Activated T-cell treated with anti-CD3 and anti-CD28 coated beads, Interleukin-2, amount 50 U/mL, for 24 hours (primary cell): ENCODE measurements around the gene NIPA2.

Experiments used
- DNase-seq: peaks from one replicate; pipeline ENCODE4 v3.0.0-alpha.2; 2020
- H3K27ac Mint-ChIP-seq: 2 replicates; pipeline ENCODE4 v1.8.0; 2020; ENCODE audit warnings: mild to moderate bottlenecking, mixed read lengths
- H3K27me3 Mint-ChIP-seq: 2 replicates; pipeline ENCODE4 v1.8.0; 2020; ENCODE audit warnings: mixed read lengths
- H3K36me3 Mint-ChIP-seq: 2 replicates; pipeline ENCODE4 v1.8.0; 2020; ENCODE audit warnings: low read depth, mixed read lengths
- H3K4me1 Mint-ChIP-seq: 2 replicates; pipeline ENCODE4 v1.8.0; 2020; ENCODE audit warnings: low read depth, mixed read lengths
- H3K4me3 Mint-ChIP-seq: 2 replicates; pipeline ENCODE4 v1.8.0; 2020; ENCODE audit warnings: mild to moderate bottlenecking, moderate library complexity, mixed read lengths
- H3K9me3 Mint-ChIP-seq: 2 replicates; pipeline ENCODE4 v1.8.0; 2020; ENCODE audit warnings: mixed read lengths

NIPA2 gene

DNA sequence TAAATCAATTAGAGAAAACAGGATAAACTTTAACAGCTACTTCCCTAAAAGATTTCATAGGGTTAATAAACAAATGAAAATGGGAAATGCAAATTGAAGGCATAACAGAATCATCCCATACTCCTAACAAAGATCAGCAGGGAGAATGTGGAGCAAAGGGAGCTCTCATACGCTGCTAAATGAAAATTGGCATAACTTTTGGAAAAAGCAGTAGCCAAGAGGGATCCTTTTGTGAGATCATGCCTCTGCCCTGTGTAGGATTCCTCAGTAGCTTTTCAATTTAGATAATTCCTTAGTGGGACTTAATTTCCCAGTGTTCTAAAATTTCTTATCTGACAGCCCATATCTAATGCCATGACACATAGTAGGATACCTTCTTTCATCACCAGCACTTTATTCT, 18.2 kb downstream of the NIPA2 start:
- DNase-seq: no peak
- Mint-ChIP-seq H3K36me3 (peaks cover 90% of the 10 kb centered on the region), H3K4me3 (no peak overlapping the region)

DNA sequence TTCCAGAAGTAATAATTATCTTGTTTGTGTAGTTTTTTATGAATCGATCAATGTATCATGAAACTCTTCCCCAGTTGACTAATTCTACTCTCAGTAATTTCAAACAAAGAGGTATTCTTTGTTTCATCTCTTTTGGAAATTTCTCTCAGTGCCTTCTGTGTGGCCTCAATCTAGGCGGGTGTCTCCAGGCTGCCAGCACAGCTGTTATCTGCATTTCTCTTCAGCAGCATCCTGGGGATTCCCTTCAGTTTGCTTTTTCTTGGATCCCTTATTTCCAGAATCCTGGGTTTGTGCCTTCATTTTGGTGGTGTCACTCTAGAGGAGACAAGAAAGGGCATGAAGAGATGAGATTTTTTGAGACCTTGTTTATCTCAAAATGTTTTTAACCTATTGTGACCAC, 22.7 kb downstream of the NIPA2 start:
- H3K9me3 Mint-ChIP-seq: no peaks in the 10 kb centered on the region
- DNase-seq: no peak
- no peak overlapping the region for H3K4me3 Mint-ChIP-seq
- H3K36me3 Mint-ChIP-seq: peaks cover 91% of the 10 kb centered on the region
- H3K4me1 Mint-ChIP-seq: peaks cover 7% of the 10 kb centered on the region
- no peaks in the 10 kb centered on the region for H3K27me3 Mint-ChIP-seq
- H3K27ac Mint-ChIP-seq: peak overlapping the region; percentile 15

More for the DNA sequence above, 18.2 kb downstream of the NIPA2 start:
- H3K27me3 Mint-ChIP-seq: no peaks in the 10 kb centered on the region
- no peaks in the 10 kb centered on the region for H3K9me3 Mint-ChIP-seq
- H3K27ac Mint-ChIP-seq: peak overlapping the region; percentile 71
- H3K4me1 Mint-ChIP-seq: peaks cover 3% of the 10 kb centered on the region

DNA sequence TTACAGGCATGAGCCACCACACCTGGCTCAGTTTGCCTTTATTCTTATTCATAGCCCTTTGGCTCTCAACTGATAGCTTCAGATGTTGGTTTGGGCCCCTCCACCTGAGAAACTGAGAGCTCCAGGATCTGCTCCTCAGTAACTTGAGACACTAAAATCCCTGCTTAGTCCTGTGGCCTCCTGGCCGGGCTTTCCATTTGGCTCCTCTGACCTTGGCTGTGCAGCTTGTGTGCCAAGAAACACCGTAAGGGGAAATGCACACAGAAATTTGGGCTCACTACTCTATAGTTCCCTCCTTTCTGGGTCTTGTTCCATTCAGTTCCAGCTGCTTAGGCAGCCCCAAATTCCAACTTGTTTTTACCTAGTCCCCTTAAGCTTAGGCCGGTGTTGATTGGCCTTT, 24.9 kb downstream of the NIPA2 start:
- no peak for DNase-seq
- H3K36me3 Mint-ChIP-seq: peaks cover 91% of the 10 kb centered on the region
- no peak overlapping the region for H3K4me3 Mint-ChIP-seq
- no peaks in the 10 kb centered on the region for H3K27me3 Mint-ChIP-seq
- H3K9me3 Mint-ChIP-seq: no peaks in the 10 kb centered on the region
- H3K27ac Mint-ChIP-seq: peak overlapping the region; percentile 63
- H3K4me1 Mint-ChIP-seq: peaks cover 7% of the 10 kb centered on the region

DNA sequence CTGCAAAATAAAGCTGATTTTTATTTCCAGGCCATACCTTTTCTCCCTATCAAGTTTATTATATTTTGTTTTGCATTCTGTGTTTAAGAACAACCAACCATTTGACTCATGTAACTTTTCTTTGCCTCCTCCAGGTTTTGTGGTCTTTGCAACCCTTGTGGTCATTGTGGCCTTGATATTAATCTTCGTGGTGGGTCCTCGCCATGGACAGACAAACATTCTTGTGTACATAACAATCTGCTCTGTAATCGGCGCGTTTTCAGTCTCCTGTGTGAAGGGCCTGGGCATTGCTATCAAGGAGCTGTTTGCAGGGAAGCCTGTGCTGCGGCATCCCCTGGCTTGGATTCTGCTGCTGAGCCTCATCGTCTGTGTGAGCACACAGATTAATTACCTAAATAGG, 27.6 kb downstream of the NIPA2 start:
- peaks cover 5% of the 10 kb centered on the region for H3K4me1 Mint-ChIP-seq
- H3K36me3 Mint-ChIP-seq: peaks cover 95% of the 10 kb centered on the region
- peak overlapping the region; percentile 39 for H3K27ac Mint-ChIP-seq
- H3K4me3 Mint-ChIP-seq: no peak overlapping the region
- no peaks in the 10 kb centered on the region for H3K27me3 Mint-ChIP-seq
- H3K9me3 Mint-ChIP-seq: no peaks in the 10 kb centered on the region
- DNase-seq: no peak

DNA sequence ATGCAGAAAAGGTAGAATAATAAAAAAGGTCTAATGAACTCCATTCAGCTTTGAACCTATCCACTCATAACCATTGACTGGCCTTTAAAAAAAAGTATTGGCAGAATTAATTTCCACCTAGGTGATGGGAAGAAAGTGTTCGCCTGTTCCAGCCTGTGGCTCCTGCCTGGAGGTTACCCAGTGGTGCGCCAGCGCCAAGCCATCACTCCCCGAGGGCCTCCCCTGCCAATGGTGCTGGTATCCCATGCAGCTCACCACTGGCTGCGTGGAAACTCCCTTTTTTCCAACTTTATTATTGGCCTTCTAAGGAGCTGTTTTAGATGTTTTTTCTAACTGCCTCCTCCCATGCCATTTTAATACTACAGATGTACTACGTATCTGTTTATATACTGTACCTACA, 29.4 kb downstream of the NIPA2 start:
- H3K4me3 Mint-ChIP-seq: no peak overlapping the region
- H3K9me3 Mint-ChIP-seq: no peaks in the 10 kb centered on the region
- no peaks in the 10 kb centered on the region for H3K4me1 Mint-ChIP-seq
- no peaks in the 10 kb centered on the region for H3K27me3 Mint-ChIP-seq
- H3K27ac Mint-ChIP-seq: no peak overlapping the region
- peaks cover 91% of the 10 kb centered on the region for H3K36me3 Mint-ChIP-seq
- no peak for DNase-seq

DNA sequence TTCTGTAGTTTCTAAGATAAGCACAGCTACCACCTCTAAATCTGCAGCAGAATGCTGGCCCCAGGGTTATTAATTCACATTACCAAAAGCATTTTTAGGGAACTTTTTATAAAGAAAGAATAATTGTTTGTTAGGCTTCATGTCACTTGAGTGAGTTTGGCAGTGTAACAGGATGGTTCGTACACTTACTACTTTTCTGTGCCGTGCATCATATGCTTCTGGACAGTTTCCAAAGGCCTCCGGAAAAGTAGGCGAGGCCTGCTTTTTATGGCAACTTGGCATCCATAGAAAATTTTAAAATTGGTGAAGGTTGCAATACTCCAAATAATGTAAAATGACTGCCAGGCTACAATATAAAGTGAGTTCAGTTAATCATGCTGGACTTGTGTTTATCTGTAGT, 30.0 kb downstream of the NIPA2 start:
- H3K27ac Mint-ChIP-seq: no peak overlapping the region

DNA sequence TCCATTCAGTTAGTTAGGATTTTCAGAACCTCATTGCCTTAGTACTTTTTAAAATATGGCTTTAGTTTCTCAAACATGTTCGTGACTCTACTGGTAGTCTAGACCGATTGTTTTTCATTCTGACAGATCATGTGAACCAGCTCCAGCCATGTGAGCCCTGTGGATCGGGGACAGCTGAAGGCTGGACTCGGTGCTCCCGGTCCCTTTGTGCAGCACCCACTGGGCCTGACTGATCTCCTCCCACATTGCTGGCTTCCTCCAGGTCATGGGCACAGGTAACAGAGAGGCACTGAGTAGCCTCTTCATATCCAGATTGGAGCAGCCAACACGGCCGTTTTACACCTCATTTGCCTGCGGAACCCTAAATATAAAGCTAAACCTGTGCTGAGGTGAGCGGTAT, 30.5 kb downstream of the NIPA2 start:
- H3K4me3 Mint-ChIP-seq: no peak overlapping the region
- H3K4me1 Mint-ChIP-seq: no peaks in the 10 kb centered on the region
- no peaks in the 10 kb centered on the region for H3K9me3 Mint-ChIP-seq
- no peak for DNase-seq
- peak overlapping the region; percentile 8 for H3K27ac Mint-ChIP-seq
- H3K36me3 Mint-ChIP-seq: peaks cover 83% of the 10 kb centered on the region
- no peaks in the 10 kb centered on the region for H3K27me3 Mint-ChIP-seq

More for the DNA sequence above, 30.0 kb downstream of the NIPA2 start:
- Mint-ChIP-seq H3K9me3 (no peaks in the 10 kb centered on the region), H3K27me3 (no peaks in the 10 kb centered on the region), H3K36me3 (peaks cover 88% of the 10 kb centered on the region), H3K4me3 (no peak overlapping the region), H3K4me1 (no peaks in the 10 kb centered on the region)
- no peak for DNase-seq

DNA sequence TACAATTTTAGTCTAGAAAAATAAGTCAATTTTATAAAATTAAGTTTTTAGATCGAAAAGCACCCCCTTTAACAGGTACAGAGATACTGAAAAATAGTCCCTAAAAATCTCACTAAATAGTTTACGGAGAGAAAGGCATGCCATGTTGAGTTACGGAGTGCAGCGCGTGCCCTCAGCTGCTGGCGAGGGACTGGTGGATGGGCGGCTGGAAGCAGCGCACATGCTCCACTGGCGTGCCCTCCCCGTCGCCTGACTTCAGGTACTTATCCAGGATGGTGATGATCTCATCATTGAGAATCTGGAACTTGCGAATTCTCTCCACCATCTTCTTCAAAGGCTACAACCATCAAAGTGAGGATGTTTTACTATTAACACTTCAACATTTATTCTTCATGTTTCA, 31.4 kb downstream of the NIPA2 start:
- H3K36me3 Mint-ChIP-seq: peaks cover 77% of the 10 kb centered on the region
- H3K4me1 Mint-ChIP-seq: no peaks in the 10 kb centered on the region
- no peaks in the 10 kb centered on the region for H3K27me3 Mint-ChIP-seq
- no peak overlapping the region for H3K4me3 Mint-ChIP-seq
- no peaks in the 10 kb centered on the region for H3K9me3 Mint-ChIP-seq
- no peak overlapping the region for H3K27ac Mint-ChIP-seq
- DNase-seq: no peak

DNA sequence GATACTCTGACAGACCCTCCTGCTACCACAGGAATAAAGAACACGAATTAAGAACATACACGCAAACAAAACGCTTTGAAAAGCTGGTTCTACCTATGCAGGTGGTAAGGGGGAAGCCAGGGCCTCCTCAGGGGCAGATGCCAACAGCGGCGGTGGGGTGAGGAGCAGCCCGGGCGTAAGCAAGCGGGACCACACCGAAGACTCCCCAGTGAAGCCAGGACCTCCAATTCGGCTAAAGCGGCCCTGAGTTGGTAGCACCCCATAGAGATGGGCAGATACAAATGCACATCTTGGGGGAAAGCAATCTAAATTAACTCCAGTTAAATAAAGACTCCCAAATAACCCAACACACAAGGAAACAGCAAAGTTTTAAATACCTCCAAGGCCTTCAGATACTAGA, 32.4 kb downstream of the NIPA2 start:
- DNase-seq: no peak
- Mint-ChIP-seq H3K9me3 (no peaks in the 10 kb centered on the region), H3K27me3 (no peaks in the 10 kb centered on the region), H3K27ac (no peak overlapping the region), H3K4me3 (no peak overlapping the region), H3K36me3 (peaks cover 70% of the 10 kb centered on the region), H3K4me1 (no peaks in the 10 kb centered on the region)

DNA sequence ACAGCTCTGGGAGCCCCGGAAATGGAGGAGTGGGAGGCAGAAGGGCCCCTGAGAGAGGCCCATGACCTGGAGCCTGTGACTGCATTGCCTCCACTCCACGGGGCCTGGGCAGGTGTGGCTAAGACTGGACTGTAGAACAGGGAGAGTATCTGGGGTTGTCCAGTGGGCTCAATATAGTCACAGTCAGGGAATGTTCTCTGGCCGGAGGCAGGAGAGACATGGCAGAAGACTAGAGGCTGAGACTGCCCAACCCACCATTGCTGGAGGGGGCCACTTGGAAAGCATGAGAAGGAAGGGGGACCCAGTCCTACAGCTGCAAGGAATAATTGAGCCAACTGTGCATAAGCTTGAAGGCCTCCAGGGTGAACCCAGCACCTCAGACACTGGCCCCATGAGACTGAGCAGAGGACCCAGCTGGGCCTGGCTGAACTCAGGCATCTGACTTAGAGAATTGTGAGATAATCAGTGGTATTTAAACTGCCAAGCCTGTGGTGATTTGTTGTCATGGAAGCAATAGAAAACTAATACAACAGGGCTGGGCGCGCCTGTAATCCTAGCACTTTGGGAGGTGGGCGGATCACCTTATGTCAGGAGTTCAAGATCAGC, 33.1 kb downstream of the NIPA2 start:
- H3K36me3 Mint-ChIP-seq: peaks cover 67% of the 10 kb centered on the region
- no peak overlapping the region for H3K27ac Mint-ChIP-seq
- no peaks in the 10 kb centered on the region for H3K9me3 Mint-ChIP-seq
- H3K4me3 Mint-ChIP-seq: no peak overlapping the region
- H3K27me3 Mint-ChIP-seq: no peaks in the 10 kb centered on the region
- DNase-seq: no peak
- H3K4me1 Mint-ChIP-seq: no peaks in the 10 kb centered on the region

DNA sequence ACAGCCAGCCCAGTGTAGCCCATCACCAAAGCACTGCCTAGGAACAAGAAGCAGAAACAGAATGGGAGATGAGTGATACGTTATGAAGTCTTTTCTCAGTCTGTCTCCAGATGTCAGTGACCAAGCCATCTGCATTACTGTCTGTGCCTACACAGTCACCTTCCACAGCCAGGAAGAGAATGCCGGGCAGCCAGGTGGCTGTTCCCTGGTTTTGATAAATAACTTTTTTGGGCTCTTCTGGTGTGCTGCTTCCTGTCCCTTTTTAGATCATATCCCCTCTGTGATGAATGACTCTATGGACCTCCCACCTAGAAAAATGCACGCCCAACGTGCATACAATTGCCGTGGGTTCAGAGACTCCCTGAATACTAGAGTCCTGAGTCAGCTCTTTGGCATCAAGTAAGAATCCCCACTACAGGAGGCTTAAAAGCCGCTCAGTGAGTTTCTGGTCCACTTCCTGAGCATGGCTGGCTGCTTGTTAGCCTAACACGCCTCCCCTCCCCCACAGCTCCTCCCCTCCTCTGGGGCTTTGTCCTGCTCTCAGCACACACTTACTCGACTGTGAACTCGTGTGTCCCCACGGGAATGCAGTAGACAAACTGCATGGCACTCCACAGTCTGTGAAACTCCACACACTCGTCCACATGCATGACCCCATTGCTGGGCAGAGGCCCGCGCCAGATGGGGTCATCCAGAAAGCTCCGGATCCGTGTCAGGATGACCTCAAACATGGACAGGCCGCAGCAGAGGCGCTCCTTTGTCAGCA, 34.7 kb downstream of the NIPA2 start:
- Mint-ChIP-seq H3K36me3 (peaks cover 57% of the 10 kb centered on the region), H3K4me3 (no peak overlapping the region), H3K27ac (no peak overlapping the region), H3K27me3 (no peaks in the 10 kb centered on the region), H3K9me3 (no peaks in the 10 kb centered on the region), H3K4me1 (no peaks in the 10 kb centered on the region)
- DNase-seq: no peak

DNA sequence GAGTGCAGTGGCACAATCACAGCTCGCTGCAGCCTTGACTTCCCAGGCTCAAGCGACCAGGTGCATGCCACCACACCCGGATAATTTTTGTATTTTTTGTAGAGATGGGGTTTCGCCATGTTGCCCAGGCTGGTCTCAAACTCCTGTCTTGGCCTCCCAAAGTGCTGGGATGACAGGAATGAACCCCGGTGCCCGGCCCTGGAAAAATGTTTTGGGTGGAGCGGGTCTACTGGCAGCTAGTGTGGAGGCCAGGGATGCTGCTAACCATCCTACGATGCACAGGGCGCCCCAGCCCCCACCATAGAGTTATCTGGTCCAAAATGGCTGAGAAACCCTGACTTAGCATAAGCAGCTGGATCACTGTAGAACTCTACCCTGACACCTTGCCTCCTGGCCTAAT, 35.4 kb downstream of the NIPA2 start:
- no peak overlapping the region for H3K4me3 Mint-ChIP-seq
- no peaks in the 10 kb centered on the region for H3K27me3 Mint-ChIP-seq
- no peak overlapping the region for H3K27ac Mint-ChIP-seq
- no peak for DNase-seq
- no peaks in the 10 kb centered on the region for H3K4me1 Mint-ChIP-seq
- H3K9me3 Mint-ChIP-seq: no peaks in the 10 kb centered on the region
- H3K36me3 Mint-ChIP-seq: peaks cover 54% of the 10 kb centered on the region

DNA sequence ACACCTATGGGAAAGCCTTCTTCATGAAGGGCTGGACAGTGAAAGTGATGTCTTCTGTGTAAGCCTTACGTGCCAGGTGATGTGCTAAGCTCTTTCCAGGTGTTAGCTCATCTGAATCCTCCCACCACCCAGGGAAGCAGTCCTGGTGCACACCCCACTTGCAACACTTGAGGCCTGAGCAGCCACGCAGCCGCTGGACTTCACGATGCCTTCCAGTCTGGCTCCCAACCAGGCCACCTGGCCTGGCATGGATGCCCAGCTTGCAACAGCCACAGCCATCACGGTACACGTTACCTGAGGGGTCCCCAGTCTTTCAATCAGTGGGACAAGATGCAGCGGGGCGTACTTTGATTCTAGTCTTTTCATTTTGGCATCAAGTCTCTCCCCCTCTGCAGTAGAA, 35.8 kb downstream of the NIPA2 start:
- Mint-ChIP-seq H3K27me3 (no peaks in the 10 kb centered on the region), H3K27ac (no peak overlapping the region), H3K36me3 (peaks cover 53% of the 10 kb centered on the region), H3K4me3 (no peak overlapping the region), H3K9me3 (no peaks in the 10 kb centered on the region), H3K4me1 (no peaks in the 10 kb centered on the region)
- DNase-seq: no peak

DNA sequence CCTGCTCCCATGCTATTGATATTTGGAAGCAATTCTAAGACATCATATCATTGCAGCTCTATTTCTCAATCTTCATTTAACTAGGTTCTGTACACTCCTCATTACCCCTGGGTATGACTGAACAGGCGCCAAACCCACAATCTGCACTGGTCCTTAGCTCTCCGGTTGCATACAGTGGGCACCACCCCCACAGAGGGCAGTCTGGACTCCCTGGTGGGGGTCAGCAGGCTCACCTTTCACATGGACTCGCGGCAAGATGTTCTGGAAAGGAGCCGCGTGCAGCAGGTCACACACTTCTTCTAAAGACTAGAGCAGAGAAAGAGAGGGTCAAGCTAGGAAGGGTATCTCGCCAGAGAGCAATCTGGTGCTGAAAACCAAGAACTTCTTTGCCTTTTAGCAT, 36.5 kb downstream of the NIPA2 start:
- Mint-ChIP-seq H3K4me3 (no peak overlapping the region), H3K27me3 (no peaks in the 10 kb centered on the region), H3K36me3 (peaks cover 46% of the 10 kb centered on the region), H3K9me3 (no peaks in the 10 kb centered on the region), H3K4me1 (no peaks in the 10 kb centered on the region), H3K27ac (no peak overlapping the region)
- no peak for DNase-seq

DNA sequence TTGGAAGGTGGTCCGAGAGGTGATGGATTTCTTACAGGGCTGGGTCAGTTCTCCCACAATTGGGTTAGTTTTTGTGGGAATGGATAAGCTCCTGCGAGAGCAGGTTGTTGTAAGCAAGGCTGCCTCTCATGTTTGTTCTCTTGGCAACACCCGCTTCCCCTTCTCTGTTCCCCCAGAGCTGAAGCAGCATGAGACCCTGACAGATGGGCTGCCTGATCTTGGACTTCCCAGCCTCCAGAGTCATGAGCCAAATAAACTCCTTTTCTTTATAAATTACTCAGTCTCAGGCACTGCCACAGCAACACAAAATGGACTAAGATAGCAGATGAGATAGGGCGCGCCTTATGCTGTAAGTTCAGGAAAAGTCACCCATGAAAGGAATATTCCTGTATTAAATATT, 38.7 kb downstream of the NIPA2 start:
- H3K4me3 Mint-ChIP-seq: no peak overlapping the region
- H3K9me3 Mint-ChIP-seq: no peaks in the 10 kb centered on the region
- H3K27me3 Mint-ChIP-seq: no peaks in the 10 kb centered on the region
- no peak overlapping the region for H3K27ac Mint-ChIP-seq
- DNase-seq: no peak
- peaks cover 40% of the 10 kb centered on the region for H3K36me3 Mint-ChIP-seq
- H3K4me1 Mint-ChIP-seq: no peaks in the 10 kb centered on the region
